ENCODE measurements around the gene FOXK2.
"Not testable (repeated sequence)": the region's sequence is repeated elsewhere in the genome, so short reads cannot be mapped to it uniquely, and the experiment has no call there.

The FOXK2 gene

GRCh38 chr17:82503728-82504308 lies 15.7 kb upstream of the FOXK2 start:
- no peak for DNase-seq
- TF ChIP-seq POLR2A (IDR thresholded peaks at IDR 0.05; ENCODE audit: low read length) = no peak
- no peak for TF ChIP-seq GATA1 (IDR thresholded peaks at IDR 0.05; ENCODE audit: low read depth, low read length)

- DNase-seq = no peak
- TF ChIP-seq GATA1 (IDR thresholded peaks at IDR 0.05; ENCODE audit: low read depth, low read length) (no peak), POLR2A (IDR thresholded peaks at IDR 0.05; ENCODE audit: low read length) (no peak)
Measured at GRCh38 chr17:82505296-82505695, 14.2 kb upstream of the FOXK2 start.

- not testable (repeated sequence) for DNase-seq
Measured at GRCh38 chr17:82506402-82506801, 13.1 kb upstream of the FOXK2 start.

GRCh38 chr17:82507631-82508175 lies 11.8 kb upstream of the FOXK2 start:
- TF ChIP-seq GATA1 (IDR thresholded peaks at IDR 0.05; ENCODE audit: low read depth, low read length) (no peak), POLR2A (IDR thresholded peaks at IDR 0.05; ENCODE audit: low read length) (no peak)
- no peak for DNase-seq

- not testable (repeated sequence) for DNase-seq
Measured at GRCh38 chr17:82511642-82512041, 7.9 kb upstream of the FOXK2 start.

- not testable (repeated sequence) for DNase-seq
Measured at GRCh38 chr17:82513864-82514263, 5.7 kb upstream of the FOXK2 start.

- DNase-seq = no peak
- TF ChIP-seq GATA1 (IDR thresholded peaks at IDR 0.05; ENCODE audit: low read depth, low read length) = no peak
- TF ChIP-seq POLR2A (IDR thresholded peaks at IDR 0.05; ENCODE audit: low read length) = no peak
Measured at GRCh38 chr17:82517230-82517865, 2.2 kb upstream of the FOXK2 start.

- DNase-seq = peak; percentile 53 to 72
- TF ChIP-seq POLR2A (IDR thresholded peaks at IDR 0.05; ENCODE audit: low read length) (no peak), GATA1 (IDR thresholded peaks at IDR 0.05; ENCODE audit: low read depth, low read length) (no peak)
Measured at GRCh38 chr17:82519971-82520903, 705 bp downstream of the FOXK2 start.

- TF ChIP-seq GATA1 (IDR thresholded peaks at IDR 0.05; ENCODE audit: low read depth, low read length) (no peak), POLR2A (IDR thresholded peaks at IDR 0.05; ENCODE audit: low read length) (no peak)
- no peak for DNase-seq
Measured at GRCh38 chr17:82524540-82524939, 5.0 kb downstream of the FOXK2 start.

GRCh38 chr17:82525712-82526111 lies 6.2 kb downstream of the FOXK2 start:
- no peak for DNase-seq
- TF ChIP-seq GATA1 (IDR thresholded peaks at IDR 0.05; ENCODE audit: low read depth, low read length) (no peak), POLR2A (IDR thresholded peaks at IDR 0.05; ENCODE audit: low read length) (no peak)

GRCh38 chr17:82527898-82528297 lies 8.4 kb downstream of the FOXK2 start:
- TF ChIP-seq POLR2A (IDR thresholded peaks at IDR 0.05; ENCODE audit: low read length) = no peak
- TF ChIP-seq GATA1 (IDR thresholded peaks at IDR 0.05; ENCODE audit: low read depth, low read length) = no peak
- no peak for DNase-seq

GRCh38 chr17:82528484-82529265 lies 9.1 kb downstream of the FOXK2 start:
- no peak for TF ChIP-seq POLR2A (IDR thresholded peaks at IDR 0.05; ENCODE audit: low read length)
- TF ChIP-seq GATA1 (IDR thresholded peaks at IDR 0.05; ENCODE audit: low read depth, low read length) = no peak
- DNase-seq = no peak

GRCh38 chr17:82529914-82530300 lies 10.4 kb downstream of the FOXK2 start:
- no peak for DNase-seq
- no peak for TF ChIP-seq POLR2A (IDR thresholded peaks at IDR 0.05; ENCODE audit: low read length)
- TF ChIP-seq GATA1 (IDR thresholded peaks at IDR 0.05; ENCODE audit: low read depth, low read length) = no peak

GRCh38 chr17:82531431-82531881 lies 11.9 kb downstream of the FOXK2 start:
- TF ChIP-seq POLR2A (IDR thresholded peaks at IDR 0.05; ENCODE audit: low read length) = no peak
- DNase-seq = no peak

Data from erythroblast (primary cell).